Mesothelial cell of epicardium (in vitro differentiated cells): ENCODE results near the gene ELP1. TPM values are rescaled to one million over a fixed set of nuclear protein-coding genes. Genes with fewer than 3 reads are reported as not detected.

ENCODE experiments used
- DNase-seq, 2 experiments: peaks; one replicate each; pipeline ENCODE4 v3.0.0; 2021; ENCODE audit warnings: low spot score in 2 of 2; ENCODE audit not compliant: unreplicated experiment in 2 of 2
- H3K27ac Mint-ChIP-seq: 2 replicates; pipeline ENCODE4 v1.8.0; 2021; ENCODE audit warnings: mixed read lengths
- H3K27me3 Mint-ChIP-seq: 2 replicates; pipeline ENCODE4 v1.8.0; 2021; ENCODE audit warnings: low read depth, mixed read lengths
- H3K36me3 Mint-ChIP-seq: 2 replicates; pipeline ENCODE4 v1.8.0; 2021; ENCODE audit warnings: mixed read lengths
- H3K4me1 Mint-ChIP-seq: 2 replicates; pipeline ENCODE4 v1.8.0; 2021; ENCODE audit warnings: mixed read lengths
- H3K4me3 Mint-ChIP-seq: 2 replicates; pipeline ENCODE4 v1.8.0; 2021; ENCODE audit warnings: mild to moderate bottlenecking, moderate library complexity, mixed read lengths
- H3K9me3 Mint-ChIP-seq: 2 replicates; pipeline ENCODE4 v1.8.0; 2021; ENCODE audit warnings: mixed read lengths
- CTCF ChIP-seq: fragments of 200-600 bp; sonication (generic); IDR thresholded peaks from one replicate; pipeline ENCODE4 v1.5.0; 2021; ENCODE audit warnings: antibody characterized with exemption; ENCODE audit not compliant: unreplicated experiment
- total RNA-seq: library from RNA; stranded (reverse); gene quantifications from 3 replicates; pipeline ENCODE4 v1.2.1, GENCODE V29; 2021

Gene ELP1
- total RNA-seq, 1 donor from 2014 or later = 31.0 TPM

GRCh38 chr9:108860764-108861163 is 73.2 kb downstream of the ELP1 start:
- Mint-ChIP-seq H3K36me3 (peaks cover 2% of the 10 kb centered on the region), H3K4me1 (no peaks in the 10 kb centered on the region), H3K9me3 (no peaks in the 10 kb centered on the region), H3K27me3 (peaks cover 4% of the 10 kb centered on the region), H3K4me3 (no peak overlapping the region), H3K27ac (no peak overlapping the region)
- TF ChIP-seq CTCF = no peak
- DNase-seq = no peak

- peaks cover 2% of the 10 kb centered on the region for H3K36me3 Mint-ChIP-seq
- TF ChIP-seq CTCF = no peak
- H3K27me3 Mint-ChIP-seq = peaks cover 4% of the 10 kb centered on the region
- no peak overlapping the region for H3K27ac Mint-ChIP-seq
- DNase-seq = no peak
- H3K4me3 Mint-ChIP-seq = no peak overlapping the region
- H3K4me1 Mint-ChIP-seq = no peaks in the 10 kb centered on the region
- no peaks in the 10 kb centered on the region for H3K9me3 Mint-ChIP-seq
These were observed 73.6 kb downstream of the ELP1 start for GRCh38 chr9:108860354-108860753.

GRCh38 chr9:108859459-108860114 is 74.3 kb downstream of the ELP1 start:
- no peak for DNase-seq

GRCh38 chr9:108857572-108857971 is 76.4 kb downstream of the ELP1 start:
- H3K36me3 Mint-ChIP-seq = peaks cover 2% of the 10 kb centered on the region
- DNase-seq = no peak
- no peak overlapping the region for H3K27ac Mint-ChIP-seq
- TF ChIP-seq CTCF = no peak
- H3K4me3 Mint-ChIP-seq = no peak overlapping the region
- H3K4me1 Mint-ChIP-seq = no peaks in the 10 kb centered on the region
- no peaks in the 10 kb centered on the region for H3K9me3 Mint-ChIP-seq
- peaks cover 4% of the 10 kb centered on the region for H3K27me3 Mint-ChIP-seq

More at GRCh38 chr9:108859459-108860114, 74.3 kb downstream of the ELP1 start:
- Mint-ChIP-seq H3K36me3 (peaks cover 2% of the 10 kb centered on the region), H3K27ac (no peak overlapping the region), H3K27me3 (peaks cover 4% of the 10 kb centered on the region), H3K4me1 (no peaks in the 10 kb centered on the region), H3K9me3 (no peaks in the 10 kb centered on the region), H3K4me3 (no peak overlapping the region)
- no peak for TF ChIP-seq CTCF

GRCh38 chr9:108855888-108856287 is 78.0 kb downstream of the ELP1 start, which contains the start of gene ACTL7B:
Gene ACTL7B (minus strand): TSS chr9:108855986. CDS start chr9:108855930, 56 bp downstream.
- Mint-ChIP-seq H3K27me3 (peaks cover 6% of the 10 kb centered on the region), H3K4me3 (no peak within 1 kb of the TSS)
- no peak for TF ChIP-seq CTCF

More at GRCh38 chr9:108855888-108856287, 78.0 kb downstream of the ELP1 start, which contains the start of gene ACTL7B:
- Mint-ChIP-seq H3K4me1 (no peaks in the 10 kb centered on the region), H3K27ac (no peak within 1 kb of the TSS), H3K9me3 (no peaks in the 10 kb centered on the region), H3K36me3 (no peaks in the 10 kb centered on the region)
- no peak for DNase-seq
